Measurements from ENCODE around the gene MICAL3. TPM values are rescaled to one million over a fixed set of nuclear protein-coding genes. Genes with fewer than 3 reads are reported as not detected.

The MICAL3 gene
- total RNA-seq, 1 experiment from 2014 or later, result 23.7 TPM

- CTCF ChIA-PET, result no interaction called here
- Histone ChIP-seq H4K20me1 (ENCODE audit: low read length) (peaks cover 18% of the 10 kb centered on the region; the same call in 1 of the 2 replicates), H2AFZ (ENCODE audit: low read length) (no peak overlapping the region), H3K4me1 (ENCODE audit: insufficient read depth, low read length) (peaks cover 29% of the 10 kb centered on the region), H3K27ac (ENCODE audit: low read length) (no peak overlapping the region), H3K9me3 (ENCODE audit: low read length) (no peaks in the 10 kb centered on the region), H3K9ac (ENCODE audit: low read length) (no peak overlapping the region), H3F3A (ENCODE audit: low read length, unreplicated experiment) (no peaks in the 10 kb centered on the region), H3K79me2 (ENCODE audit: low read length) (peaks cover 97% of the 10 kb centered on the region), H3K27me3 (ENCODE audit: low read length) (no peaks in the 10 kb centered on the region), H3K9me2 (replicated peaks; ENCODE audit: low read length) (no peaks in the 10 kb centered on the region), H3K4me3 (ENCODE audit: low read length) (no peak overlapping the region), H3K4me2 (ENCODE audit: low read length) (no peak overlapping the region), H3K36me3 (ENCODE audit: low read depth, low read length) (no peaks in the 10 kb centered on the region)
- BruUV-seq (replicated peaks), result no TSS peak
- TF ChIP-seq EZH2 (IDR thresholded peaks at IDR 0.05; ENCODE audit: low read length, unreplicated experiment), result no peak
- no peak for TF ChIP-seq CTCF (conservative IDR thresholded peaks at IDR 0.05; ENCODE audit: low read depth, low read length)
- TF ChIP-seq EZH2phosphoT487 (IDR thresholded peaks at IDR 0.05; ENCODE audit: borderline replicate concordance, low read length), result no peak
- intact Hi-C loops (cut with micrococcal nuclease), result no loop called here
- POLR2A ChIA-PET (ENCODE audit: unreplicated experiment), result no interaction called here
- ATAC-seq (no peak), DNase-seq (no peak)
Observed at GRCh38 chr22:17976121-17976520, 48.2 kb downstream of the MICAL3 start.

- ChIA-PET POLR2A (ENCODE audit: unreplicated experiment) (no interaction called here), CTCF (no interaction called here)
- ATAC-seq, result no peak
- Histone ChIP-seq H3K9ac (ENCODE audit: low read length) (no peak overlapping the region), H3K4me1 (ENCODE audit: insufficient read depth, low read length) (peaks cover 37% of the 10 kb centered on the region), H2AFZ (ENCODE audit: low read length) (no peak overlapping the region), H3K4me2 (ENCODE audit: low read length) (no peak overlapping the region), H3K27ac (ENCODE audit: low read length) (no peak overlapping the region), H3F3A (ENCODE audit: low read length, unreplicated experiment) (no peaks in the 10 kb centered on the region), H3K36me3 (ENCODE audit: low read depth, low read length) (no peaks in the 10 kb centered on the region), H3K79me2 (ENCODE audit: low read length) (peaks cover 97% of the 10 kb centered on the region), H3K9me2 (replicated peaks; ENCODE audit: low read length) (no peaks in the 10 kb centered on the region), H3K27me3 (ENCODE audit: low read length) (no peaks in the 10 kb centered on the region), H4K20me1 (ENCODE audit: low read length) (peaks cover 14% of the 10 kb centered on the region; the same call in 1 of the 2 replicates), H3K9me3 (ENCODE audit: low read length) (no peaks in the 10 kb centered on the region), H3K4me3 (ENCODE audit: low read length) (no peak overlapping the region)
- no TSS peak for BruUV-seq (replicated peaks)
- intact Hi-C loops (cut with micrococcal nuclease), result no loop called here
- no peak for DNase-seq
- TF ChIP-seq EZH2phosphoT487 (IDR thresholded peaks at IDR 0.05; ENCODE audit: borderline replicate concordance, low read length) (no peak), EZH2 (IDR thresholded peaks at IDR 0.05; ENCODE audit: low read length, unreplicated experiment) (no peak), CTCF (conservative IDR thresholded peaks at IDR 0.05; ENCODE audit: low read depth, low read length) (no peak)
Observed at GRCh38 chr22:17974703-17975372, 49.5 kb downstream of the MICAL3 start.

GRCh38 chr22:17974087-17974486 lies 50.3 kb downstream of the MICAL3 start:
- Histone ChIP-seq H3K36me3 (ENCODE audit: low read depth, low read length) (no peaks in the 10 kb centered on the region; the same call in 1 of the 2 replicates), H2AFZ (ENCODE audit: low read length) (no peak overlapping the region), H3K9me3 (ENCODE audit: low read length) (no peaks in the 10 kb centered on the region), H3K9ac (ENCODE audit: low read length) (no peak overlapping the region), H3K27ac (ENCODE audit: low read length) (no peak overlapping the region), H3K27me3 (ENCODE audit: low read length) (no peaks in the 10 kb centered on the region), H4K20me1 (ENCODE audit: low read length) (peaks cover 14% of the 10 kb centered on the region; the same call in 1 of the 2 replicates), H3F3A (ENCODE audit: low read length, unreplicated experiment) (no peaks in the 10 kb centered on the region), H3K4me2 (ENCODE audit: low read length) (no peak overlapping the region), H3K79me2 (ENCODE audit: low read length) (peaks cover 97% of the 10 kb centered on the region), H3K4me1 (ENCODE audit: insufficient read depth, low read length) (peaks cover 39% of the 10 kb centered on the region), H3K9me2 (replicated peaks; ENCODE audit: low read length) (no peaks in the 10 kb centered on the region), H3K4me3 (ENCODE audit: low read length) (no peak overlapping the region)
- ChIA-PET POLR2A (ENCODE audit: unreplicated experiment) (no interaction called here), CTCF (no interaction called here)
- no TSS peak for BruUV-seq (replicated peaks)
- intact Hi-C loops (cut with micrococcal nuclease), result no loop called here
- TF ChIP-seq CTCF (conservative IDR thresholded peaks at IDR 0.05; ENCODE audit: low read depth, low read length) (no peak), EZH2 (IDR thresholded peaks at IDR 0.05; ENCODE audit: low read length, unreplicated experiment) (no peak), EZH2phosphoT487 (IDR thresholded peaks at IDR 0.05; ENCODE audit: borderline replicate concordance, low read length) (no peak)
- DNase-seq (no peak), ATAC-seq (no peak)
